ENCODE data around the gene DCAF12.

- TF ChIP-seq CTCF (IDR thresholded peaks at IDR 0.05) (no peak), POLR2A (IDR thresholded peaks at IDR 0.05) (no peak)
Measured at GRCh38 chr9:34176089-34176488, 49.6 kb upstream of the DCAF12 start.

Data from uterus (tissue), 2 donors.